ENCODE measurements around the gene LHX2.

DNA sequence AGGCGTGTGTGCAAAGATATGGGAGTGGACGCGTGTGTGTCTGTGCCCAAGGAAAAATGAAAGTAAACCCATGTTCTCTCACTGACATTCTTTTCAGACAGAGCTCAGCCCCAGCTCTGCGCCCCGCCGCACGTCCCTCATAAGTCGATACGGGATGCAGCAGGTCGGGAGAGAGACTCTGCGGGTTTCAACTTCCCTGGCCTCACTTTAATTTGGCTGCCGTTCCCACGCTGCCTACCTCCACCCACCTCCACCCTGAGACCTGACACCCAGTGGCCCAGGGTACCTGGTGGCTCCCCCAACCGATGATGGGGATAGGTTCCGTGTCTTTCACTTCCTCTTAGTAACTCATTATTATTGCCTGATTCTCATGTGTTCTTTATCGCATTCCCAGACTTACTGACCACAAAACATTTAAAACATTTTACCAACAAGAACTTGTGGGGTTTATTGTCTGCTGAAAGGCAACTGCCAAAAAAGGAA, 19.4 kb downstream of the LHX2 start:
- TF ChIP-seq SIN3A (IDR thresholded peaks at IDR 0.05; ENCODE audit: borderline replicate concordance, low read depth, low read length) (no peak), CTCF (IDR thresholded peaks at IDR 0.05) (no peak), POLR2AphosphoS5 (IDR thresholded peaks at IDR 0.05; ENCODE audit: low read depth, low read length) (no peak), FOXM1 (IDR thresholded peaks at IDR 0.05; ENCODE audit: low read depth) (no peak)
